Neural crest cell (in vitro differentiated cells): ENCODE data around the gene MCC. TPM values are rescaled to one million over a fixed set of nuclear protein-coding genes. Genes with fewer than 3 reads are reported as not detected.

Source experiments
- DNase-seq: peaks from one replicate; pipeline ENCODE4 v3.0.0; 2021; ENCODE audit warnings: low read depth, mixed read lengths, low spot score
- H3K27ac Mint-ChIP-seq: one replicate; pipeline ENCODE4 v1.8.0; 2021; ENCODE audit warnings: mild to moderate bottlenecking, mixed read lengths; ENCODE audit not compliant: unreplicated experiment
- H3K27me3 Mint-ChIP-seq: 2 replicates; pipeline ENCODE4 v1.8.0; 2021; ENCODE audit warnings: low read depth, mild to moderate bottlenecking, mixed read lengths
- H3K36me3 Mint-ChIP-seq: 2 replicates; pipeline ENCODE4 v1.8.0; 2021; ENCODE audit warnings: low read depth, mild to moderate bottlenecking, mixed read lengths
- H3K4me1 Mint-ChIP-seq: 2 replicates; pipeline ENCODE4 v1.8.0; 2021; ENCODE audit warnings: mixed read lengths
- H3K4me3 Mint-ChIP-seq: one replicate; pipeline ENCODE4 v1.8.0; 2021; ENCODE audit warnings: mild to moderate bottlenecking, mixed read lengths
- H3K9me3 Mint-ChIP-seq: 2 replicates; pipeline ENCODE4 v1.8.0; 2021; ENCODE audit warnings: mixed read lengths
- total RNA-seq: library from RNA; stranded (reverse); gene quantifications from 2 replicates; pipeline ENCODE4 v1.2.1, GENCODE V29; 2021
- TF ChIP-seq, protein P1 (sequence below): fragments of 200-600 bp; sonication (generic); conservative IDR thresholded peaks from 2 replicates; pipeline ENCODE4 v1.5.0; 2021; ENCODE audit warnings: antibody characterized with exemption, mild to moderate bottlenecking

Gene MCC
- total RNA-seq, 1 donor from 2014 or later = 10.8 TPM

- H3K27ac Mint-ChIP-seq = no peak overlapping the region
- H3K9me3 Mint-ChIP-seq = peaks cover 8% of the 10 kb centered on the region
- peaks cover 11% of the 10 kb centered on the region for H3K36me3 Mint-ChIP-seq
- no peaks in the 10 kb centered on the region for H3K4me1 Mint-ChIP-seq
- H3K27me3 Mint-ChIP-seq = no peaks in the 10 kb centered on the region
- TF ChIP-seq, protein P1, sequence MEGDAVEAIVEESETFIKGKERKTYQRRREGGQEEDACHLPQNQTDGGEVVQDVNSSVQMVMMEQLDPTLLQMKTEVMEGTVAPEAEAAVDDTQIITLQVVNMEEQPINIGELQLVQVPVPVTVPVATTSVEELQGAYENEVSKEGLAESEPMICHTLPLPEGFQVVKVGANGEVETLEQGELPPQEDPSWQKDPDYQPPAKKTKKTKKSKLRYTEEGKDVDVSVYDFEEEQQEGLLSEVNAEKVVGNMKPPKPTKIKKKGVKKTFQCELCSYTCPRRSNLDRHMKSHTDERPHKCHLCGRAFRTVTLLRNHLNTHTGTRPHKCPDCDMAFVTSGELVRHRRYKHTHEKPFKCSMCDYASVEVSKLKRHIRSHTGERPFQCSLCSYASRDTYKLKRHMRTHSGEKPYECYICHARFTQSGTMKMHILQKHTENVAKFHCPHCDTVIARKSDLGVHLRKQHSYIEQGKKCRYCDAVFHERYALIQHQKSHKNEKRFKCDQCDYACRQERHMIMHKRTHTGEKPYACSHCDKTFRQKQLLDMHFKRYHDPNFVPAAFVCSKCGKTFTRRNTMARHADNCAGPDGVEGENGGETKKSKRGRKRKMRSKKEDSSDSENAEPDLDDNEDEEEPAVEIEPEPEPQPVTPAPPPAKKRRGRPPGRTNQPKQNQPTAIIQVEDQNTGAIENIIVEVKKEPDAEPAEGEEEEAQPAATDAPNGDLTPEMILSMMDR = no peak
- no peak overlapping the region for H3K4me3 Mint-ChIP-seq
- DNase-seq = no peak
Observed at GRCh38 chr5:113193311-113193978, 294.8 kb downstream of the MCC start.

- Mint-ChIP-seq H3K9me3 (peaks cover 8% of the 10 kb centered on the region), H3K4me3 (no peak overlapping the region)
- TF ChIP-seq, protein P1 = no peak
Observed at GRCh38 chr5:113192541-113192940, 295.7 kb downstream of the MCC start.

DNA sequence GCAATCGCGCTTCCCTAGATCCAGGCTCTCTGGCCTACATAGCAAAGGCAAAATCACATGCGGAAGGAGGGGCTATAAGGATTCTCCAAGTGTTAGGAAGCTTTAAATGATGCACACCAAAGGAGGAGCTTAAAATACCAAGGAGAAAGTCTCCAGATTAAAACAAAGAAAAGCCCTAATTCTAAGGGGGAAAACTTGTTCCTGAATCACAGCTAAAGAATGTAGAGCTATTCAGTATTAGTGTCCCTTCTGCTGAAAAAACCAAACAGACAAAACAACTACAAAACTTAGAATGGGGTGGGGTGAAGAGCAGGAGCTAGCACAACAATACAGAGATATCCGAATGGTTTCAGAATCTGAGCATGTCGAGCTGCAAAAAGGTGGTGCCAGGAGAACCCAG lies 297.9 kb downstream of the MCC start:
- Mint-ChIP-seq H3K9me3 (peaks cover 8% of the 10 kb centered on the region), H3K27me3 (no peaks in the 10 kb centered on the region), H3K27ac (no peak overlapping the region), H3K4me1 (peaks cover 5% of the 10 kb centered on the region), H3K4me3 (no peak overlapping the region), H3K36me3 (peaks cover 11% of the 10 kb centered on the region)
- TF ChIP-seq, protein P1 = no peak
- no peak for DNase-seq

More at GRCh38 chr5:113192541-113192940, 295.7 kb downstream of the MCC start:
- Mint-ChIP-seq H3K4me1 (no peaks in the 10 kb centered on the region), H3K27me3 (no peaks in the 10 kb centered on the region), H3K27ac (no peak overlapping the region), H3K36me3 (peaks cover 11% of the 10 kb centered on the region)
- no peak for DNase-seq

- no peak overlapping the region for H3K27ac Mint-ChIP-seq
- no peak for DNase-seq
- peaks cover 5% of the 10 kb centered on the region for H3K9me3 Mint-ChIP-seq
- H3K27me3 Mint-ChIP-seq = no peaks in the 10 kb centered on the region
- H3K4me1 Mint-ChIP-seq = peaks cover 5% of the 10 kb centered on the region
- peaks cover 7% of the 10 kb centered on the region for H3K36me3 Mint-ChIP-seq
- TF ChIP-seq, protein P1 = no peak
- no peak overlapping the region for H3K4me3 Mint-ChIP-seq
Observed at GRCh38 chr5:113189291-113189690, 299.0 kb downstream of the MCC start.

DNA sequence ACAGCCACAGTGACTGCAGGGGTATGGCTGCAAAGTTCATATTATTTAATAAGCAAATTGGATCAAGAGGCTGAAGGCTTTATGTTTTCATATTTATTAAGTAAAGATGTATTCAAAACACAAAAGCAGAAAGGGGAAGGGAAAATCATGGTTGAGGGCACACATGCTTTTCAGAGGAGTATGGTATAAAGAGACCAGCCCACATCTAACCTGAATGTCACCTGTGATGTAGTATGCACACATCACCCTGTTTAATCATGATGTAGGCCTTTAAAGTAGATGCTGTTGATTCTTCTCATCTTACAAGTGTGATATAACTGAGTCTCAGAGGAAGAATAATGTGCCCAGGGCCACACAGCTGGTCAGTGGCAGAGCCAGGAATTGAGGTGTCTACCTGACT lies 299.8 kb downstream of the MCC start:
- H3K9me3 Mint-ChIP-seq = peaks cover 4% of the 10 kb centered on the region
- DNase-seq = no peak
- peaks cover 7% of the 10 kb centered on the region for H3K36me3 Mint-ChIP-seq
- H3K4me3 Mint-ChIP-seq = no peak overlapping the region
- no peak overlapping the region for H3K27ac Mint-ChIP-seq
- H3K4me1 Mint-ChIP-seq = peaks cover 5% of the 10 kb centered on the region
- no peaks in the 10 kb centered on the region for H3K27me3 Mint-ChIP-seq
- TF ChIP-seq, protein P1 = no peak
